Prostate gland (tissue), 2 donors: ENCODE measurements around the gene TBL3.

Experiments
- POLR2A ChIP-seq: fragments of 450-650 bp; IDR thresholded peaks from one replicate; pipeline ENCODE4 v1.6.1; 2016; ENCODE audit warnings: antibody characterized with exemption, mild to moderate bottlenecking
- POLR2AphosphoS5 ChIP-seq: sonication (generic); formaldehyde crosslinking; IDR thresholded peaks from one replicate; pipeline ENCODE4 v1.6.1; 2017; ENCODE audit warnings: antibody characterized with exemption
- TF ChIP-seq, protein P1 (sequence below), 4 experiments: fragments of 200-600 bp in 2 of 4; fragments of 450-650 bp in 2 of 4; sonication (generic) in 2 of 4; IDR thresholded peaks; 1 replicate in 3 of 4; 2 replicates in 1 of 4; pipeline ENCODE4 v1.5.1; 2016 to 2019; ENCODE audit warnings: antibody characterized with exemption in 4 of 4, mild to moderate bottlenecking in 2 of 4, moderate library complexity in 2 of 4

DNA sequence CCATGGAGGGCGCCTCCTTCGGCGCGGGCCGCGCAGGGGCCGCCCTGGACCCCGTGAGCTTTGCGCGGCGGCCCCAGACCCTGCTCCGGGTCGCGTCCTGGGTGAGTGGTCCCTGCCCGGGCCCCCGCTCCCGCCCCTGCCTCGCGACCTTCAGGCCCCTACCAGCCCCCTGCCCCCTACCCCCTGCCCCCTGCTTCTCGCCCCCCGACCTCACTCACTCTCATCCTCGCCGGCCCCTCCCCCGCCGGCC is 18.2 kb downstream of the TBL3 start:
- TF ChIP-seq, protein P1, sequence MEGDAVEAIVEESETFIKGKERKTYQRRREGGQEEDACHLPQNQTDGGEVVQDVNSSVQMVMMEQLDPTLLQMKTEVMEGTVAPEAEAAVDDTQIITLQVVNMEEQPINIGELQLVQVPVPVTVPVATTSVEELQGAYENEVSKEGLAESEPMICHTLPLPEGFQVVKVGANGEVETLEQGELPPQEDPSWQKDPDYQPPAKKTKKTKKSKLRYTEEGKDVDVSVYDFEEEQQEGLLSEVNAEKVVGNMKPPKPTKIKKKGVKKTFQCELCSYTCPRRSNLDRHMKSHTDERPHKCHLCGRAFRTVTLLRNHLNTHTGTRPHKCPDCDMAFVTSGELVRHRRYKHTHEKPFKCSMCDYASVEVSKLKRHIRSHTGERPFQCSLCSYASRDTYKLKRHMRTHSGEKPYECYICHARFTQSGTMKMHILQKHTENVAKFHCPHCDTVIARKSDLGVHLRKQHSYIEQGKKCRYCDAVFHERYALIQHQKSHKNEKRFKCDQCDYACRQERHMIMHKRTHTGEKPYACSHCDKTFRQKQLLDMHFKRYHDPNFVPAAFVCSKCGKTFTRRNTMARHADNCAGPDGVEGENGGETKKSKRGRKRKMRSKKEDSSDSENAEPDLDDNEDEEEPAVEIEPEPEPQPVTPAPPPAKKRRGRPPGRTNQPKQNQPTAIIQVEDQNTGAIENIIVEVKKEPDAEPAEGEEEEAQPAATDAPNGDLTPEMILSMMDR (IDR thresholded peaks at IDR 0.05) = no peak
- TF ChIP-seq POLR2AphosphoS5 = no peak
- no peak for TF ChIP-seq POLR2A
